Breast epithelium (tissue), 3 donors: Measurements from ENCODE around the gene ZMYM2.

Experiments
- POLR2A ChIP-seq: fragments of 450-650 bp; IDR thresholded peaks from one replicate; pipeline ENCODE4 v1.6.1; 2016; ENCODE audit warnings: antibody characterized with exemption, mild to moderate bottlenecking, moderate library complexity
- POLR2AphosphoS5 ChIP-seq, 3 donors: sonication (generic); formaldehyde crosslinking; IDR thresholded peaks; one replicate each; pipeline ENCODE4 v1.6.1; 2017; ENCODE audit warnings: antibody characterized with exemption in 3 of 3
- TF ChIP-seq, protein P1 (sequence below), 3 donors: fragments of 450-650 bp; IDR thresholded peaks; one replicate each; pipeline ENCODE4 v1.5.1; 2016 to 2017; ENCODE audit warnings: antibody characterized with exemption in 3 of 3, mild to moderate bottlenecking in 3 of 3, moderate library complexity in 3 of 3

DNA sequence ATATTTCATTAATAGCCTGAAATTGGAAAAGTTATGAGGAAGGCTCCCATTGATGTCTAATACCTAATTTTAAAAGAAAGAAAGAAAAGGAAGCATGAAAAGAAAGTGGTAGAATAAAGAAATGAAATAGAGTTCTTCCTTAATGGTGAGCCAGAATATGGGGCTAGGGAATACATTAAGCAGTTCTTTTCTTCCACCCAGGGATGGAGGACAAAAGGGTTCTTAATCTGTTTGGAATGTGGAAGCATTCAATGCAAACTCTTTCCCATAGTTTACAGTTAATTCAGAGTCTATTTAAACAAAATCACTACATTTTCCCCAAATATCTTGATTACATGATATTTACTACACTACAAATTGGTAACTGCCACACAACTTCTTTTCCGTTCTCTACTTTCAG is 18.4 kb upstream of the ZMYM2 start:
- TF ChIP-seq, protein P1, sequence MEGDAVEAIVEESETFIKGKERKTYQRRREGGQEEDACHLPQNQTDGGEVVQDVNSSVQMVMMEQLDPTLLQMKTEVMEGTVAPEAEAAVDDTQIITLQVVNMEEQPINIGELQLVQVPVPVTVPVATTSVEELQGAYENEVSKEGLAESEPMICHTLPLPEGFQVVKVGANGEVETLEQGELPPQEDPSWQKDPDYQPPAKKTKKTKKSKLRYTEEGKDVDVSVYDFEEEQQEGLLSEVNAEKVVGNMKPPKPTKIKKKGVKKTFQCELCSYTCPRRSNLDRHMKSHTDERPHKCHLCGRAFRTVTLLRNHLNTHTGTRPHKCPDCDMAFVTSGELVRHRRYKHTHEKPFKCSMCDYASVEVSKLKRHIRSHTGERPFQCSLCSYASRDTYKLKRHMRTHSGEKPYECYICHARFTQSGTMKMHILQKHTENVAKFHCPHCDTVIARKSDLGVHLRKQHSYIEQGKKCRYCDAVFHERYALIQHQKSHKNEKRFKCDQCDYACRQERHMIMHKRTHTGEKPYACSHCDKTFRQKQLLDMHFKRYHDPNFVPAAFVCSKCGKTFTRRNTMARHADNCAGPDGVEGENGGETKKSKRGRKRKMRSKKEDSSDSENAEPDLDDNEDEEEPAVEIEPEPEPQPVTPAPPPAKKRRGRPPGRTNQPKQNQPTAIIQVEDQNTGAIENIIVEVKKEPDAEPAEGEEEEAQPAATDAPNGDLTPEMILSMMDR (IDR thresholded peaks at IDR 0.05): no peak
- TF ChIP-seq POLR2AphosphoS5 (IDR thresholded peaks at IDR 0.05): no peak
- no peak for TF ChIP-seq POLR2A
